Renal pelvis (tissue), 4 donors: ENCODE results near the gene EIF4G2. TPM values are rescaled to one million over a fixed set of nuclear protein-coding genes. Genes with fewer than 3 reads are reported as not detected.
A peak's percentile ranks its signal among the peaks of the same experiment; 100 is the strongest.

Experiments used
- DNase-seq: peaks from one replicate; pipeline ENCODE4 v3.0.0-alpha.2; 2013
- polyA plus RNA-seq, 3 donors: library from polyadenylated mRNA; unstranded; fragments of 120-200 nt; gene quantifications; one replicate each; pipeline ENCODE4 v1.2.1, GENCODE V29; 2013; ENCODE audit not compliant: insufficient read length in 3 of 3

EIF4G2 gene
- polyA plus RNA-seq, 3 donors, result 849 to 937 (median 854) TPM

- DNase-seq, result no peak
Measured at GRCh38 chr11:10784232-10785145, 24.2 kb downstream of the EIF4G2 start.

GRCh38 chr11:10780040-10780439 lies 28.7 kb downstream of the EIF4G2 start:
- no peak for DNase-seq

DNA sequence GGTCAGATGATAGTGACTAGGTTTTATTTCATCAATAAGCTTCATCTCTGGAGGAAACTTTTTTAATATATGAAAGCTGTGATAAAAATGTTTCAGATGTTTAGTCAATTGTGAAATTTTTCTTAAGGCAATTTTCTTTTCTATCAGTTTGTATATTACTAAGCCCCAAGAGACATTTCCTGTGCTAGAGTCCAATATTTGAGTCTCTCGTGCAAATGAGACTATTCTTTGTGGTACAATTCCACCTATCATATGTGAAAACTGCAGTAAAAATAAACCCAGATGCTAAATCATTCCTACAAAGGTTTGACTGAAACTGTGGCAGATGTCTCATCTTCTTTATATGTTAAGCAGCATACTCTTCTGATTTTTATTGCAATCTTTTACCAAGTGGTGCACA lies 29.6 kb downstream of the EIF4G2 start:
- no peak for DNase-seq

GRCh38 chr11:10778217-10778970 lies 30.3 kb downstream of the EIF4G2 start:
- DNase-seq, result no peak

- no peak for DNase-seq
Measured at GRCh38 chr11:10777806-10778205, 30.9 kb downstream of the EIF4G2 start.

- DNase-seq, result no peak
Measured at GRCh38 chr11:10777393-10777793, 31.3 kb downstream of the EIF4G2 start.

DNA sequence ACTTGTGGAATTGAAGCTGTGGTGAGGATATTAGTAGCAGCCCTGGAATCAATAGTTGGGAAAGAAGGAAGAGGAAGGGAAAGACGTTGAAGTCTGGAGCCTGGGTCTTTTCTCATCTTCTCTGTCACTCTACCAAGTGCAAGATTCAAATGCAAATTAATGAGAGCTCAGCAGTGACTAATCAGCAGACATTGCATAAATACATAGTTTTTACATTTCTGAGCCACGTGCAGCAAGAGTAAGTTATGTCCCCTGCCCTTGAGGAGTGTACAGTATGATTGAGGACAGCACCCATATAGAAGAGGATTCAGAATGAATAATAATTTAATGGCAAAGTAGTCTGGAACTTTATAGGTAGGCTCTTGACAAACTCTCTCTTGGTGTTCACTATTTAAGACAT lies 33.9 kb downstream of the EIF4G2 start:
- DNase-seq, result no peak

DNA sequence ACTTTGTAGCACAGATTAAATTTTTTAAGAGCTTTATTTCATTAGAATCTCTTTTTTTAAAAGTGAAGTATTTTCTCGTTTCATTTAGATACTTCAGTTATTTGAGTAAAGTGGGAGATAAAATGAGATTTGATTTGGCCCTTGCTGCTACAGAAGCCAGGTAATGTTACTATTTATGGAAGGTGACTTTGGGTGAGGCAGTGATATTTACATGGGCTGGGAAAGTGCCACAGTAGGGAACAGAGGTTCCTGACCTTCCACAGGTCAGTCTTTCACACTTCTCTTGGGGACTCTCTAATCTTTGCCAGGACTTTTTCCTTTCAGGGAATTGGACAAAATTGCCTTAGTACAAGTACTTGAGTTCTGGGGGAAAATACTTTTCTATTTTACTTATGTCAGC lies 37.3 kb downstream of the EIF4G2 start:
- DNase-seq, result no peak

DNA sequence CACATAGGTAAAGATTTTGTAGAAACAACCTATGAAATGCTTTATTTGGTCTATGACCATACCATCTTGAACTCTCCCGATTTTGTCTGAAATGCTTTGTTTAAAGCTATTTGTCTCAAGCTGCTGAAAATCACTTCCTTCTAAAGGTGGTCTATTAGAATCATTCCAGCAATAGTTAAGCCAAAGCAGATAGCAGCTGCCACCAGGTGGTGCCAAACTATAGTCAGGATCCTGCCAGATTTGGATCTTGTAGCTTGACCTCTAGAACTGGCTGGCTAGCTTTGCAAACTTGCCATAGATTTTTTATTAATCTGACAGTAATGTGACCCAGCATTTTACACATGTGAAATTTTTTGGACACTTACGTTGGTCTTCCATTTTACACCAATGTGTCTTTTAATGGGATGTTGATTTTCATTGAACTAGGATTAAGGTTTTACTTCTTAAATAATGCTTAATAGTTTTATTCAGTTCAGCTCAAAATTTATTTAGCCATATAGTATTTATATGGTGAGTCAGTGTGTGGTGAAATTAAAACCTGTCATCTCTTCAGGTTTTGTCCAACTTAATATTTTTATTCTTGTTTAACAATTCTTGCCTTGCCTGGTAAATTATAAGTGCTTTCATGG lies 38.0 kb downstream of the EIF4G2 start:
- DNase-seq, result peak; percentile 31

DNA sequence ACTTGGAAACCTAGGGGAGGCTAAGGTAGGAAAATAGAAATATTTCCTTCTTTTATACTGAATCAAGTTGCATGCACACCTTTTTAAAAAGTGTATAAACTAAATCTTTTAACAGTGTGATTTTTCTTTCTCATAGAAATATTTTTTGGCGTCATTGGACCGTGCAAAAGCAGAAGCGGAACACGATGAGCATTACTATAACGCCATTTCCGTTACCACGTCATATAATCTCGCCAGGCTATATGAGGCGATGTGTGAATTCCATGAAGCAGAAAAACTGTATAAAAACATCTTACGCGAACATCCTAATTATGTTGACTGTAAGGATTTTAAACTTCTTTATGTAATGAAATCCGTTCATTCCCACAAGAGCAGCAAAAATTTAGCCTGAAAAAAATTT lies 44.3 kb downstream of the EIF4G2 start:
- DNase-seq, result no peak

- no peak for DNase-seq
Measured at GRCh38 chr11:10763766-10764165, 45.0 kb downstream of the EIF4G2 start.

GRCh38 chr11:10762913-10763421 lies 45.8 kb downstream of the EIF4G2 start:
- DNase-seq, result no peak

GRCh38 chr11:10762185-10762584 lies 46.5 kb downstream of the EIF4G2 start:
- DNase-seq, result no peak

- DNase-seq, result no peak
Measured at GRCh38 chr11:10761085-10761698, 47.5 kb downstream of the EIF4G2 start.

GRCh38 chr11:10758957-10759356 lies 49.8 kb downstream of the EIF4G2 start:
- DNase-seq, result no peak

- DNase-seq, result no peak
Measured at GRCh38 chr11:10752486-10752885, 56.2 kb downstream of the EIF4G2 start.

- no peak for DNase-seq
Measured at GRCh38 chr11:10752061-10752460, 56.7 kb downstream of the EIF4G2 start.

GRCh38 chr11:10751581-10751940 lies 57.2 kb downstream of the EIF4G2 start:
- no peak for DNase-seq

- peak; percentile 92 for DNase-seq
Measured at GRCh38 chr11:10750838-10751580, 57.7 kb downstream of the EIF4G2 start, which contains the start of gene CTR9. Gene CTR9, plus strand, starts transcription at chr11:10751246. Its CDS starts 167 bp downstream, at chr11:10751413.

GRCh38 chr11:10749476-10749875 lies 59.2 kb downstream of the EIF4G2 start:
- no peak for DNase-seq

- DNase-seq, result no peak
Measured at GRCh38 chr11:10747733-10748132, 61.0 kb downstream of the EIF4G2 start.
